Islet of Langerhans (tissue), 1 donor: ENCODE measurements around the gene BTG1.
A peak's percentile ranks its signal among the peaks of the same experiment; 100 is the strongest.

Experiments
- FAIRE-seq: peaks from one replicate; lab custom pipeline; 2011; peaks lifted over from hg19 to GRCh38; lab: Jason Lieb, UNC

Gene BTG1, protein sequence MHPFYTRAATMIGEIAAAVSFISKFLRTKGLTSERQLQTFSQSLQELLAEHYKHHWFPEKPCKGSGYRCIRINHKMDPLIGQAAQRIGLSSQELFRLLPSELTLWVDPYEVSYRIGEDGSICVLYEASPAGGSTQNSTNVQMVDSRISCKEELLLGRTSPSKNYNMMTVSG

DNA sequence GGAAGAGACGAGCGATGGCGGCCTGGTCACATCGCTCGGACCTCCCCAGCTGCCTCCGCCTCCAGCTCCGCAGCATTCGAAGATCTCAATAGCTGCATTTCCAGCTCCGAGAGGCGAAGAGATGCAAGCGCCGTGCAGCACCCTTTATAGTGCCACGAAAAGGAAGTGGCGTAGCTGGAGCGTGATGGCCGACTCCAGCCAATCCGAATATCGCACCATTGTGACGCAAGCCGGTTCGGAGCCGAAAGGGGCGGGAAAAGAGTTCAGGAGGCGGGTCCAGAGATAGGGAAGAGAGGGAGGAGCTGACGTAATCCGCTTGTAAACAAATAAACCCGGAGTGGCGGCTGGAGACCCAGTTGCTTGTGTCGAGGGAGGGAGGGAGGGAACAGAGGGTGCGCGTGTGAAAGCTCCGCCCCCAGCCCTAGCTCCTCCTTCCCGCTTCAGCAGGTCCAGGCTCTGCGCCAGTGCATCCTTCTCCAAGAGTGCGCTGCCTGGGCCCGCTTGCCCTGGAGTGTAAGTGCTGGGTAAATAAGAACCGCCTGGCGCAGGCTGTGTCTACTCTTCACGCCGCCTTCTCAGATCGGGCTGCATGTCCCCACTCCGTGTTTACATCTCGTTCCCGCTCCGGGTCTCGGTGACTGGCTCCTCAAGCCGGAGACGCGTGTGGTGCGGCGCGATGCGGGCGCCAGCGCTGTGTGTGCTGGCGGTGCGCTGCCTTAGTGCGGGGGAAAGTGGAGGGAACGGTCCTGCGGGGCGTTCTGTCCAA, at the start of gene BTG1:
Gene BTG1 (minus strand): TSS at position 116 of the 766 bp plus-strand sequence. CDS start 311 bp downstream, outside the sequence.
- peak; percentile 96 for FAIRE-seq

DNA sequence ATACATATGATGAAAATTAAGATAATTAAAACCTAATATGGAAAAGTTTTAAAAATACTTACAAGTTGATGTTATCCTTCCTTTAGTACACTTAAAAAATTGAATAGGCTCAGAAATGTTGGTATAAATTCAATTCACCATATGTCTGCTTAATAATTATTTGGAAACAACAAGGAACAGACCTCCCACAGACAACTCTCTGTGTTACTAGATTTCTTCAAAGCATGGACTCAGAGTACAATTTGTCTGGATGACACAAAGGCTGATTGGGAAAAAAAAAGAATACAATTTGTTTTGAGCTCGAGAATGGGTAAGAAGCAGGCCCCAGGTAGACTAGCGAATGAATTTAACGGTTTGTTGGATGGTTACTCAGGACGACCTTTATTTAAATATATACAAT, 48.9 kb upstream of the BTG1 start:
- FAIRE-seq = no peak

DNA sequence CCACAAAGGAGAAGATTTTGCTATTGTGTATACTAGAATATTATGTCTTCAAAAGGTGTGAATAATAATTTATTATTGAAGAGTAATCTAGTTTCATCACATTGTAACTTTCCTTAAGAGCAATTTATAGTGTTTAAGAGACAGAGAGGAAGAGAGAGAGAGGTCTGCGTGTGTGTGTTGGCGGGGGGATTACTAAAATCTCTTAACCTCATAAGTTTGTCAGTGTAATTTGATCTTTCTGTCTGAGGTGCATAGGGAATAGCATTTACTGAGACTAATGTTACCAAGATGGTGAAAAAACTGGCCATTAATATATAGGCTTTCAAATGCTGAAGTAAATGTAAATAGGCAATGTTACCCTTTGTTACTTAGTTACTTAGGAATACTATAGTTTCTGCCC, 48.2 kb upstream of the BTG1 start:
- FAIRE-seq = no peak

DNA sequence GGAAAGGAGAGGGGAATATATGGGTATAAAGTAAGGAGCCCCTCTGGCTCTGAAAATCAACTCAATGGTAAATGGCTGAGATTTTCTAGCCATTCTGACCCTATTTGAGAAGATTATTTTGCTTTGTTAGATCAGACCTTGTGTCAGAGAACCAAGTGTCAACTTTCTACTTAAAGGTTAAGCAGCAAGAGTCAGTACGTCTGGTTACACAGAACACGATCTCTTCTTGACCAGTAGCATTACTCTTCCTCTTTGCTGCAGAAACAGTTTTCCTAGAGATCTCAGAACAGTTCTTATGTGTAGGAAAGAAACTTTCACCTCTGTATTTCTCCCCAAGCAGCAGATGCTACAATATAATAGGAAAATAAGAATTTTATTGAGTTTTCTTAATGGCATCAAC, 47.4 kb upstream of the BTG1 start:
- FAIRE-seq = no peak

DNA sequence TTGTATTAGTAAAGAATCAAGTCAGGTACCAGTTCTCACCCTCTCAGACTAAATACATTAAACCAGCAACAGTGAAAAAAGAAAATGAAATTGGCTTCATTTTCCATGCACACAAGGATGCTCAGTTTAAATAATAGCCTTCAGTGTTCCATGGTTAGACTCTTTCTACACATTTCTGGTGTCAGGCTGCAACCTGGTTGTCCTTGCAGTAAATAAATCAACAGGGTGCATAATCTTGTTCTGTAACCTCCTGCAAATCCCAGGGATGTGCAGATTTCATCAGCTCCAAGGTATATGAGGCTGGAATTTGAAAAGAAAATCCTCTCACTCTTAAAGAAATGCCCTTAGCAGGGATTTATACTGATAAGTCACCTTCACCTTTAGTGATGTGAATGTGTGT, 46.7 kb upstream of the BTG1 start:
- no peak for FAIRE-seq

DNA sequence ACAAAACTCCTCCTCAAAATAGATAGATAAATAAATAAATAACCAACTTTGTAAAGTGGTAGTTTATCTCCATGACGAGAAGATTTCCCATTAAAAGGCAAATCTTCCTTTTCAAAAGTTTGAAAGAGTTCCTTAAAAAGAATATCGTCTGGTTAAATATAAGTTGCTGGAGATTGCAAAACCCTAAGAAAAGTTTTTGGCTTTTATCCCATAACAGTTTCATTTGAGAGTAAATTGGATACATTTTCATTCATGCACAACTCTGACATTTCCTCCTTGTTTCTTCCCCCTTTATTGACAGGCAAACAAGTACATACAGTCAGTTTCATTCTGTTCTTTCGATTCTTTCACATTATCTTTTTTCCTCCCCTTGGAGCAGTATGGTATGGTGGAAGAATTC, 45.4 kb upstream of the BTG1 start:
- no peak for FAIRE-seq

DNA sequence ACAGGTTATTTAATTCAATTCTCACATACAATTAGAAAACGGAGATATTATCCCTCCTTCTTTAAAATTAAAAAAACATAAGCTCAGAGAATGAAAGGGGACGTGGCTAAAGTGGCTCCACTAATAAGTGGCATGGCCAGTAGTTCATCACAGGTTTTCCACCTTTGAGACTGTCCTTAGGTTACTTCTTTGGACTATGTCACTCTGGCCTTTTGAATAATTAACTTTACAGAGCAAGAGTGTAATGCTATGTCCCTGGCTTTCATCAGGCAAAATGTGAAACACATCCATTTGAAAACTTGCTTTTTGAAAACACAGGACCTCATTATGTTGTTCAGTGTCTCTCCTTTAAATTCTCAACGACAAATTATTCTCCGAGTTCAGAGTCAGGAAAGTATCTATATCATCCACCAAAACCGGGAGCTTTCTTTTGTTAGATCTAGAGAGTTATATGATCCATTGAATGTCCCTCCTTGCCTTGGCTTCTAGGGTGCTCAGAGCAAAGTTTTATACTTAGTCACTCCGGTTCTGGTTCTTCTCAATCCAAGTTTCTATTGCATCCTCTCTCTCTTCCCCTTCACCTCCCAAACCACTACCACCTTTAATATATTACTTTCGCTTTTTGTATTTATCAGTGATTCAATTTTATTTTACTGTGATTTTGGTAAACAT, 43.0 kb upstream of the BTG1 start:
- no peak for FAIRE-seq

DNA sequence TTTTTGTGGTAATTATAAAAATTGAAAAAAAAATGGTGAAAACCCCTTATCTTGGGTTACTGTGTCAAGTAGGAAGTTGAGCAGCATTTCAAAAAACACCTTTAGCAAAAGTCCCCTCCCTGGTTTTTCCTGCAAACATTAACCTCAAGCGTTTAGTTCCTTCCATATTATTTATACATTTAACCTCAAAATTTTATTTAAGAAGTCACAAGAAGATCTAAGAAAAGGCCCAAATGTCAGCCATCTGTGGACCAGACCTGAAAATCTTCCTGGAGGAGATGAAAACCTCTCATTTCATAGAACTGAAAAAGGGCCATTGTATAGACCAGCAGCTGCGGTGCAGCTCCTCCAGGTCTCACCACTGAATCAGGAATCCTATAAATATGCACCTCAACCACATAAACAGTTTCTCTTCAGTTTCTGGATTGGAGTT, 40.4 kb upstream of the BTG1 start:
- no peak for FAIRE-seq

DNA sequence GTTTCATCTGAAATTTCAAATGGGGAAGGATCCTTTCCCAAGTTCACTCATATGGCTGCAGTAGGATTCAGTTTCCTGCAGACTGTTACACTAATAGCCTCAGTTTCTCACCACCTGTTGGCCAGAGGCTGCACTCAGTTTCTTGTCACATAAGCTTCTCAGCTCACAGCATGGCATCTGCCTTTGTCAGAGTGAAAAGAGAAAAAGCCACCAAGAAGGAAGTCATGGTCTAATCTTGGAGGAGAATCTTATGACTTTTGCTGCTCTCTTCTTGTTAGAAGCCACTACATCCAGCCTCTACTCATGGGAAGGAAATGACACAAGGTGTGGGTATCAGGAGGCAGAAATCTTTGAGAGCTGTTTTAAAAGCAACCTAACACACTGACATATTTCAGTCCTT, 39.4 kb upstream of the BTG1 start:
- FAIRE-seq = no peak

DNA sequence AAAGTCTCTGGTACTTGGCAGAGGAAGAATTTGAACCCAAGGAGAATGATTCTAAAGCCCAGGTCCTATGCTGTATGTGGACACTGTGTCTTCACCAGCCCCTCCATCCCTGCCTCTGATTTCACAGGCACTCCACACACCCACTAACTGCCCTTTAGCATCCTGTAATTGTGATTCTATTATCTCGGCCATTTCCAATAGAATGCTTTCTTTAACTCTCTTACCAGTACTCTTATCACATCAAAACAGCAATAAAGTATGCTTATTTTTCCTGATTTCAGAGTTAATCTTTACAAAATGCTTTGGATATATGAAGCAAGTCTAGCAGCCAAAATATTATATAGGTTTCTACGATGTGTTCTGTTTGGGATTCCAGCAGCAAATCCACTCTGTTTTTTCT, 37.9 kb upstream of the BTG1 start:
- no peak for FAIRE-seq

DNA sequence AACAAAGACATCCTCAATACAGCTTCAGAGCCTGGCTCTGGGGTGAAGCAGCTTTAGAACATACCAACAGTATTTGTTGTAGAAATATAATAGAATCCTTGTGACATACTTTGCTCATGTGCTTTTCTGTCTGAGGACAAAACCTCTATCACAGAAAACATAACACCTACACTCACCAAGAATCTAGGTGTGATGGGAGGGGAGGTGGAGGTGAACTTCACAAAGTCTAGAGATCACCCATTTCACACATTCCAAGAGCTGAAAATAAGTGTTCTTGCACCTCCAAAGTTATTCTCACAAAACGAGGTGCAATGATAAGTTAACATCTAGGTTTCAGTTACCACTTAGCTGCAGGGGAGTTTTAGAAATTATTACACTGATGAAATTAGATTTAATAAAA, 32.7 kb upstream of the BTG1 start:
- no peak for FAIRE-seq

DNA sequence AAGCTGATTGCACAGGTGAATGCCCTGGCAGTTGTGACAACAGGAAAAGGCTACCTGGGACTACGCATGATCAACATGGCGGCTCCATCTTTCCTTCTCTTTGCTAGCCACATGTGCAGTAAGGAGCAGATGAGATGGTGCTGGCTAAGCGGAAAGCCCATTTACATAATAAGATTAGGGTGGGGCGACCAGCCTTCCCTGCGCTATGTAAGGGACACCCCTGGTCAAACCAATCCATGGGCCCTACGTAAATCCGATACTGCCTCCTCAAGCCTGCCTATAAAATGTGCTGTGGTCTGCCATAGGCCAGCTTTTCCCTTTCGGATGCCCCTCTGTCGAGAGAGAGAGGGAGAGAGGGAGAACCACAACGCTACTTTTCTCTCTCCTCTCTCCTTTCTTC, 31.0 kb upstream of the BTG1 start:
- no peak for FAIRE-seq

DNA sequence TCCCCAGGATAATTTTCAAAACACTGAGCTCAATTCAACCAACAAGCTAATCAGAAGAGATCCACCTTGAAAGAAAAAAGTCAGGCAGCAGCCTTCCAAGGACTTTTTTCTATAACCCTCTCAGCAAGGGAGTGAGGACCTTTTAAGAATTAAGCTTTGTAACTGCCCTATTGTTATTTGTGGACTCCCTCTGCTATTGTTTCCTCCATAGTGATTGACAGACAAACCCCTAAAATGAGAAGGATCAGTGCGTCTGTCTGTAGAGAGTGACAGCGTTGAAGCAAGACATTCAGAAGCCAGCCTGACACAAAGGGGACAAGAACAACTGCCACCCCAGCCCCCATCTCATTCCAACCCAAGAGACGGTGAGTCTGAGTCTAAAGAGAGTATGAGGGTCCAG, 30.3 kb upstream of the BTG1 start:
- no peak for FAIRE-seq

DNA sequence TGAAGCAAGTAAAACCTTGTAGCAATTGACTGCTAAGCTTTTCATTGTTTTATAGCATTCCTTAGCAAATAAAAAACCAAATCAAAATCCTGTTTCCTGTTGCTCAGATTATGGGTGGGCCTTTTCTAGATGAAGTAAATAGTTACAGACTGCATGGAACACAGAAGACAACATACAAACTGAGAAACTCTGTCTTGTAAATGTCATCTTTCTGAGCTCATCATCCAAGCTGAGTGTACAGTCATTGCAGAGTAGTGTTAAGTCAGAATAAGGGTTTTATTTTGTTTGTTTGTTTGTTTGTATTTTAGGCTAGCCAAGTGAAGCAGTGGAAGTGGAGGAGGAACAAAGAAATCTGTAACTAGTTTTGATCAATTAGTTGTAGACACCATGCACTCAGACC, 24.4 kb upstream of the BTG1 start:
- FAIRE-seq = no peak

DNA sequence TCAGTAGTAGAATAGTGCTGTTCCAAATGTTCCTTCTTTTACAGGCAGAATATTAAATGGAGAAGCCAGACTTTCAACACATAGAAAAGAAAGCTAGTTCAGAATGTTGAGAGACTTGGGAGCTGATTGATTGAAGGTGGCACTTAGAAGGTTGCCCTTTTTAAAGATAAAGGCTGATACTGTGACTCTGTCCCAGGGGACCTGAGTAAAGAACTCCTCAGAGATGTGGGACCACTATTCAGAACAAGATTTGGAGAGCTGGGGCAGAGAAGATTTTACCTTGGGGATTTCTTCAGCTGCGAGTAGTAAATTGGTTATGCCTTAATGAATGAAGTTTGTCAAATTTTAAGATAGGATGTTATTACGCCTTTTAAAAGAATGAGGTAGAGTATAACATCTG, 21.4 kb upstream of the BTG1 start:
- no peak for FAIRE-seq

DNA sequence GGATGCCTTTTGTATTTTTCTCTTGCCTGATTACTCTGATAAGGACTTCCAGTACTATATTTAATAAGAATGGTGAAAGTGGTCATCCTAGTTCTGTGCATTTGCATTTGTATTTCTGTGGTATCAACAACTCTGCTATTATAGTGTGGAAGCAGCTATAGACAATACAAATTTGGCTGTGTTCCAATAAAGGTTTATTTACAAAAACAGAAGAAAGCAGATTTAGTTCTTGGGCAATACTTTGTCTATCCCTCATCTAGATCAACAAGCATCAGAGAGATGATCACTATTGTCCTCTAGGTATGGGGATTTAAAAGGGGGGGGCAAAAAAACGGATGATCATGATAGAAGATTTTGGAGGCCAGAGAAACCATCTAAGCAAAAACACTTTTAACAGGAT, 19.1 kb upstream of the BTG1 start:
- no peak for FAIRE-seq

DNA sequence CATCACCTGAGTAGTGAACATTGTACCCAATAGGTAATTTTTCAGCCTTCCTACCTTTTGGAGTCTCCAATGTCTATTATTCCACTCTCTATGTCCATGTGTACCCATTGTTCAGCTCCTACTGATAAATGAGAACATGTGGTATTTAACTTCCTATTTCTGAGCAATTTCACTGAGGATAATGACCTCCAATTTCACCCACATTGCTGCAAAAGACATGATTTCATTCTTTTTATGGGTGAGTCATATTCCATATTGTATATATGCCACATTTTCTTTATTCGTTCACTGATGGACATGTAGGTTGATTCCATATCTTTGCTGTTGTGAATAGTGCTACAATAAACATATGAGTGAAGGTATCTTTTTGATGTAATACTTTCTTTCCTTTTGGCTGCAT, 16.4 kb upstream of the BTG1 start:
- FAIRE-seq = no peak

DNA sequence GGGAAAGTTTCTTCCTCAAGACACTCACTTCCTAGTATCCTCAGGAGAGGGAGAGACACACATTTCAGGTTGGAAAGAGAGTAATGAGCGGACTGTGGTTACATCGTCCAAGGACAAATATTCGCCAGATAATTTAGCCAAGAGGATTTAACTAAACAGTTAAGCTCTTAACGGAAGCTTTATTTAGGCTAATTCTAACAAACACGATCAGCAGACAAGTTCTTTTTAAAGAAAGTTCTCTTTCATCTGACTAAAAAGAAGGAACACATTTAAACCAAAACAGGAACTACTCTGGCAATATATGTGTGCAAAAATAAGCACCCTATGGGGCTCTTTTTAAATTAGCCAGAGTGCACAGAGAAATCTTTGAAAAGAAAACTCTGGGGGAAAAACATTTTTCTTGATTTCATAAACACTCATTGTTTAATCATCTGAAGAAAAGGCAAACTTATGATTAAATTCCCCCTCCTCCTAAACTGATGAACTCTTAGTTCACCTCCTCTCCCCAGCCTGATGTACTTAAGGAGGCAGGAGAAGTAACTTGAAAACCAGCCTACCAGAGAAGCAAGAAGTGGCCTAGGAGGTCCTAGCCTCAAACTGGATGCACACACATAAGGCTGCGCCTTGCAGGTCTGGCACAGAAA, 13.3 kb upstream of the BTG1 start:
- FAIRE-seq = no peak

DNA sequence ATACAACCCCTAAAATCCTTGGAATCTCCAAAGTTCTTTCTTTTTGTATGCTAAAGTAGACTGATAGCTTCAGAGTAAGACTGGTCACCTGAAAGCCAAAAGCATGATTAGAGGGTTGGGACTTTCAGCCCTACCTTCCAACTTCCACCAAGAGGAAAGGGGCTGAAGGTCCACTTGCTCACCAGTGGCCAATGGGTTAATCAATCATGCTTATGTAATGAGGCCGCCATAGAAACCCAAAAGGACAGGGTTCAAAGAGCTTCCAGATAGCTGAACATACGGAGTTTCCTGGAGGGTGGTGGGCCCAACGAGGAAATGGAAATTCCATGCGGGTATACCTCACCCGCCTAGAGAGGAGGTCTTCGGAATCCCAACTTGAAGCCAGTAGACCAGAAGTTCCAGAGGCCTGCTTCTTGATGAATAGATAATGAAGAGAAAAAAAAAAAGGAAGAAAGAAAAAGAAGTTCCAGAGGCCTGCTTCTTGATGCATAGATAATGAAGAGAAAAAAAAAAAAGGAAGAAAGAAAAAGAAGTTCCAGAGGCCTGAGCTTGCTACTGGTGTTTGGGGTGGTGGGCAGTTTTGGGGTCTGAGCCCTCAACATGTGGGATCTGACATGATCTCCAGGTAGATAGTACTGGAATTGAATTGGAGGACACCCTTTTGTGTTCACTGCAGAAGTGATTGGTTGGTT, 11.2 kb upstream of the BTG1 start:
- no peak for FAIRE-seq

DNA sequence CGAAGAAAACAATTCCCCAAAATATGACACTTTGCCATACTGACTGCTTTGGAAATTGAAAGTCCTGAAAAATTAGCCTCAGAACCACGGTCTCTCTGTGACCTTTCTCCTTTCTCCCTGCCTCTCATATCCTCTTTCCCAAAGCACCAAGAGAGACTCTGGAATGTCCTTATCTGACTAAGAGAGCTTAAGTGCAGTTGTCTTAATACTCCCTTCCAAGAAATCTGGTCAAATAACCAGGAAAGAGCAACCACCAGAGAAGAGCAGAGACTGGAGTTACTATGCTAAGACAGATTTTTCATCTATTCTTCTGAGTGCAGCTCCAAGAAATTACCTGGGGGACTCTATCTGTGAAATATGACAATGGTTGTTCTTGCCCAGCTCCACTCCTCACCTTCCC, 10.5 kb upstream of the BTG1 start:
- FAIRE-seq = no peak

DNA sequence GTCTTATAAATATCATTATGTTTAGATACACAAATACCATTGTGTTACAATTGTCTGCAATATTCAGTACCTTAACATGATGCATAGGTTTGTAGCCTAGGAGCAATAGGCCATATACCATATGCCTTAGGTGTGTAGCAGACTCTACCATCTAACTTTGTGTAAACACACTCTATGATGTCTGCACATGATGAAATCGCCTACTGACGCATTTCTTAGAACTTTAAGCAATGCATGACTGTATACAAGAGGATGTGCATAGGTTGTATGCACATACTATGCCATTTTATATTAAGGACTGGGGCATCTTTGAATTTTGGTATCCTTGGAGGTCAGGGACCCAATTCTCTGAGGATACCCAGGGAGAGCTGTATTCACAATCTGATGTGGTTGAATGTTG, 10.1 kb upstream of the BTG1 start:
- no peak for FAIRE-seq

DNA sequence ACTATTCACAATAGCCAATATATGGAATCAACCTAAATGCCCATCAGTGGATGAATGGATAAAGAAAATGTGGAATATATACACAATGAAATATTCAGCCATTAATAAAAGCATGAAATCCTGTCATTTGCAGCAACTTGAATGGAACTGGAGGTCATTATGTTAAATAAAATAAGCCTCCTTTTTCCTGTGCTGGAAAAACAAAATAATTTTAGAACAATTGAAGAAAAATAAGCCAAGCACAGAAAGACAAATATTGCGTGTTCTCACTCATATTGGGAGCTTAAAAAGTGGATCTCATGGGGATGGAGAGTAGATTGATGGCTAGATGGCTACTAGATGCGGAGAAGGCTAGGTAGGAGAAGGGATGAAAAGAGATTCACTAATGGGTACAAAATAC, 6.3 kb upstream of the BTG1 start:
- no peak for FAIRE-seq

DNA sequence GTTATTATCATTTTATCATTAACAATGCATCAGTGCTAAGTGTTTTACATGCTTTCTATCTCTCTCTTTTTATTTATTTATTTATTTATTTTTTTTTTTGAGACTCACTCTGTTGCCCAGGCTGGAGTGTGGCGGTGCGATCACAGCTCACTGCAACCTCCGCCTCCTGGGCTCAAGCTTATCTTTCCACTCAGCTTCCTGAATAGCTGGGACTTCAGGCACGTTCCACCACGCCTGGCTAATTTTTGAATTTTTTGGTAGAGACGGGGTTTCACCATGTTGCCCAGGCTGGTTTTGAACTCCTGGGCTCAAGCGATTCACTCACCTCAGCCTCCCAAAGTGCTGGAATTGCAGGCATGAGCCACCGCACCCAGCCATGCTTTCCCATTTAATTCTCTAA, 3.9 kb upstream of the BTG1 start:
- no peak for FAIRE-seq
